CD4-positive, alpha-beta memory T cell (primary cell): ENCODE results near the gene EGFLAM. TPM values are rescaled to one million over a fixed set of nuclear protein-coding genes. Genes with fewer than 3 reads are reported as not detected.
A peak's percentile ranks its signal among the peaks of the same experiment; 100 is the strongest.
"Not testable (repeated sequence)": the region's sequence is repeated elsewhere in the genome, so short reads cannot be mapped to it uniquely, and the experiment has no call there.

Experiments
- CTCF ChIA-PET: fragments of 350-600 bp; sonication (Branson Sonifier 250); formaldehyde crosslinking; loops from one replicate; lab custom pipeline; 2021; ENCODE audit warnings: inconsistent platforms; ENCODE audit not compliant: partially characterized antibody; lab: Charles Lee
- POLR2A ChIA-PET: fragments of 350-600 bp; sonication (Branson Sonifier 250); formaldehyde crosslinking; loops from one replicate; lab custom pipeline; 2021; ENCODE audit not compliant: partially characterized antibody; lab: Charles Lee
- DNase-seq, 5 donors: peaks; one replicate each; pipeline versions ENCODE4 v3.0.0 to v3.0.0-alpha.2; 2020 to 2022; ENCODE audit warnings: mixed read lengths in 1 of 5
- H3K27ac ChIP-seq: one replicate; pipeline ENCODE4 v1.7.0; 2013; ENCODE audit warnings: low read depth, low read length
- H3K27me3 ChIP-seq: 2 replicates; pipeline ENCODE4 v1.7.0; 2013; ENCODE audit warnings: mild to moderate bottlenecking, low read length, moderate library complexity; ENCODE audit not compliant: insufficient read depth
- H3K36me3 ChIP-seq: 2 replicates; pipeline ENCODE4 v1.7.0; 2013; ENCODE audit warnings: mild to moderate bottlenecking, low read length, moderate library complexity; ENCODE audit not compliant: insufficient read depth
- H3K4me1 ChIP-seq: 2 replicates; pipeline ENCODE4 v1.7.0; 2013; ENCODE audit warnings: mild to moderate bottlenecking, low read length, moderate library complexity; ENCODE audit not compliant: insufficient read depth
- H3K4me3 ChIP-seq, 2 donors: one replicate each; pipeline ENCODE4 v1.7.0; 2013; ENCODE audit warnings: low read length in 2 of 2, mild to moderate bottlenecking in 1 of 2
- H3K9me3 ChIP-seq, 2 donors: one replicate each; pipeline ENCODE4 v1.7.0; 2013; ENCODE audit warnings: low read length in 2 of 2, control low read depth in 1 of 2; ENCODE audit not compliant: control insufficient read depth in 1 of 2
- H3K27ac Mint-ChIP-seq, 7 donors: one replicate each; pipeline ENCODE4 v1.8.0; 2020 to 2021; ENCODE audit warnings: mixed read lengths in 7 of 7, mild to moderate bottlenecking in 6 of 7, inconsistent platforms in 3 of 7, moderate library complexity in 3 of 7
- H3K27me3 Mint-ChIP-seq, 2 donors: one replicate each; pipeline ENCODE4 v1.8.0; 2020 to 2021; ENCODE audit warnings: mixed read lengths in 2 of 2
- H3K36me3 Mint-ChIP-seq, 2 donors: one replicate each; pipeline ENCODE4 v1.8.0; 2020 to 2021; ENCODE audit warnings: mixed read lengths in 2 of 2, inconsistent platforms in 1 of 2, mild to moderate bottlenecking in 1 of 2
- H3K4me1 Mint-ChIP-seq, 4 donors: one replicate each; pipeline ENCODE4 v1.8.0; 2020 to 2021; ENCODE audit warnings: mixed read lengths in 4 of 4, mild to moderate bottlenecking in 1 of 4
- H3K4me3 Mint-ChIP-seq, 8 donors: one replicate each; pipeline ENCODE4 v1.8.0; 2020 to 2021; ENCODE audit warnings: mixed read lengths in 8 of 8, mild to moderate bottlenecking in 7 of 8, moderate library complexity in 6 of 8, inconsistent platforms in 3 of 8
- H3K9me3 Mint-ChIP-seq, 8 donors: one replicate each; pipeline ENCODE4 v1.8.0; 2020 to 2021; ENCODE audit warnings: mixed read lengths in 8 of 8, mild to moderate bottlenecking in 5 of 8, inconsistent platforms in 3 of 8, moderate library complexity in 1 of 8
- intact Hi-C: fragments of 100-400 bp; cut with micrococcal nuclease; formaldehyde crosslinking; loops from one replicate; pipeline ENCODE4 v1.15.1; 2023
- polyA plus RNA-seq, 2 donors: library from polyadenylated mRNA; unstranded; fragments of 300-500 nt; fragmentation: Illumina TruSeq; gene quantifications; one replicate each; pipeline ENCODE4 v1.2.3, GENCODE V29; 2021
- total RNA-seq, 2 experiments: library from RNA; stranded (reverse); gene quantifications; one replicate each; pipeline ENCODE4 v1.2.3, GENCODE V29; 2021

The EGFLAM gene
- total and polyA plus RNA-seq, 4 experiments from 2014 or later = not detected

- Histone ChIP-seq H3K4me1 (no peaks in the 10 kb centered on the region), H3K4me3 (no peak overlapping the region), H3K27ac (no peak overlapping the region), H3K36me3 (no peaks in the 10 kb centered on the region), H3K9me3 (no peaks in the 10 kb centered on the region), H3K27me3 (no peaks in the 10 kb centered on the region)
- H3K27me3 Mint-ChIP-seq = peaks cover 4 to 12% of the 10 kb centered on the region in 2 donors
- H3K9me3 Mint-ChIP-seq = peaks cover 0 to 4% (median 2%) of the 10 kb centered on the region in 8 donors
- H3K4me3 Mint-ChIP-seq = no peak overlapping the region
- no peaks in the 10 kb centered on the region for H3K4me1 Mint-ChIP-seq
- H3K36me3 Mint-ChIP-seq = no peaks in the 10 kb centered on the region
- ChIA-PET CTCF (interaction anchor here (0.6 to 0.7 kb wide), 2 partner anchors 682 to 1045 kb away, joined by 3 read pairs; no protein-coding TSS in a partner anchor), POLR2A (no interaction called here)
- no peak overlapping the region for H3K27ac Mint-ChIP-seq
- intact Hi-C loops = no loop called here
- DNase-seq = no peak
Observed at GRCh38 chr5:38323645-38324295, 65.4 kb downstream of the EGFLAM start.

DNA sequence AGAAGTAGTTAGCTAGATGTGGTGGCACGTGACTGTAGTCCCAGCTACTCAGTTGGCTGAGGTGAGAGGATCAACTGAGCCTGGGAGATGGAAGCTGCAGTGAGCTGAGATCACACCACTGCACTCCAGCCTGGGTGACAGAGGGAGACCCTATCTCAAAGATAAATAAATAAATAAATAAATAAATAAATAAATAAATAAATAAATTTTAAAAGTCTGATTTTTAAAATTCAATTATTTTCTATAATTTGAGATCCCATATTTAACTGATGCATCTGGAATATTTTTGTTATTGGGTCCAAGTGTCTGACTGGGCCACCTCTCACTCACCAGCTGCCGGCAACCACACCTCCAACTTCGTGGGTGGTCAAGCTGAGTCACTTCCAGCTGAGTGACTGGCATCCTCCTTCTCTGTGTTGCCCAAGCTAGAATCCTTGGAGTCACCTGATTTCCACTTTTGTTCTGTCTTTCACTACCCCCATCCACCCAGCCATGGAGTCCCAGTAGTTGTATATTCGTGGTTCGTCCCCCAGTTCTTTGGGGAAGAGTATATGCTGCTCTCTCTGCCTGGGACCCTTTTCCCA is 70.9 kb downstream of the EGFLAM start:
- Mint-ChIP-seq H3K9me3 (peaks cover 0 to 15% (median 5%) of the 10 kb centered on the region in 8 donors), H3K4me3 (no peak overlapping the region), H3K27me3 (peaks cover 2 to 4% of the 10 kb centered on the region in 2 donors), H3K27ac (no peak overlapping the region), H3K36me3 (no peaks in the 10 kb centered on the region), H3K4me1 (no peaks in the 10 kb centered on the region)
- no peak overlapping the region for H3K4me3 ChIP-seq
- CTCF ChIA-PET = no interaction called here
- intact Hi-C loops = no loop called here
- DNase-seq = no peak
- H3K27ac ChIP-seq = no peak overlapping the region
- no peaks in the 10 kb centered on the region for H3K4me1 ChIP-seq
- H3K9me3 ChIP-seq = no peaks in the 10 kb centered on the region
- H3K27me3 ChIP-seq = no peaks in the 10 kb centered on the region
- H3K36me3 ChIP-seq = no peaks in the 10 kb centered on the region
- POLR2A ChIA-PET = no interaction called here

GRCh38 chr5:38330207-38330606 is 71.8 kb downstream of the EGFLAM start:
- Mint-ChIP-seq H3K27me3 (peaks cover 2% of the 10 kb centered on the region in 2 donors), H3K27ac (no peak overlapping the region), H3K36me3 (no peaks in the 10 kb centered on the region), H3K9me3 (peaks cover 0 to 15% (median 5%) of the 10 kb centered on the region in 8 donors), H3K4me3 (no peak overlapping the region), H3K4me1 (no peaks in the 10 kb centered on the region)
- intact Hi-C loops = no loop called here
- Histone ChIP-seq H3K9me3 (no peaks in the 10 kb centered on the region), H3K27ac (no peak overlapping the region), H3K4me3 (no peak overlapping the region), H3K36me3 (no peaks in the 10 kb centered on the region), H3K4me1 (no peaks in the 10 kb centered on the region), H3K27me3 (no peaks in the 10 kb centered on the region)
- ChIA-PET POLR2A (no interaction called here), CTCF (no interaction called here)
- DNase-seq = no peak

DNA sequence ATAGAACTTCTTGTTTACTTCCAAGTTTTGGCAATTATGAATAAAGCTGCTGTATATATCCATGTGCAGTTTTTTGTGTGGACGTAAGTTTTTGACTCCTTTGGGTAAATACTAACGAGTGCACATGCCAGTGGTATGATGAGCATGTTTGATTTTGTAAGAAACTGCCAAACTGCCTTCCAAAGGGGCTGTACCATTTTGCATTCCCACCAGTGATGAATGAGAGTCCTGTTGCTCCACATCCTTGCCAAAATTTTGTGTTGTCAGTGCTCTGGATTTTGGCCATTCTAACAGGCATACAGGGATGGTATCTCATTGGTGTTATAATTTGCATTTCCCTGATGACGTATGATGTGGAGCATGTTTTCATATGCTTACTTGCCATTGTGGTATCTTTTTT is 73.5 kb downstream of the EGFLAM start:
- Mint-ChIP-seq H3K36me3 (no peaks in the 10 kb centered on the region), H3K4me3 (no peak overlapping the region), H3K4me1 (no peaks in the 10 kb centered on the region), H3K27ac (no peak overlapping the region), H3K27me3 (peaks cover 2 to 3% of the 10 kb centered on the region in 2 donors), H3K9me3 (peaks cover 0 to 15% (median 5%) of the 10 kb centered on the region in 8 donors)
- Histone ChIP-seq H3K27me3 (no peaks in the 10 kb centered on the region), H3K9me3 (no peaks in the 10 kb centered on the region), H3K27ac (no peak overlapping the region), H3K4me3 (no peak overlapping the region), H3K36me3 (no peaks in the 10 kb centered on the region), H3K4me1 (no peaks in the 10 kb centered on the region)
- DNase-seq = no peak
- POLR2A ChIA-PET = no interaction called here
- CTCF ChIA-PET = no interaction called here
- intact Hi-C loops = no loop called here

DNA sequence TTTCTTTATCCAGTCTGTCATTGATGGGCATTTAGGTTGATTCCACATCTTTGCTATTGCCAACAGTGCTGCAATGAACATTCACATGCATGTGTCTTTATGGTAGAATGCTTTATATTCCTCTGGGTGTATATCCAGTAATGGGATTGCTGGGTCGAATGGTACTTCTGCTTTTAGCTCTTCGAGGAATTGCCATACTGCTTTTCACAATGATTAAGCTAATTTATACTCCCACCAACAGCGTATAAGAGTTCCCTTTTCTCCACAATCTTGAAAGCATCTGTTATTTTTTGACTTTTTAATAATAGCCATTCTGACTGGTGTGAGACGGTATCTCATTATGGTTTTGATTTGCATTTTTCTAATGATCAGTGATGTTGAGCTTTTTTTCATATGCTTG is 74.8 kb downstream of the EGFLAM start:
- CTCF ChIA-PET, H3K4me3 Mint-ChIP-seq: not testable (repeated sequence)

DNA sequence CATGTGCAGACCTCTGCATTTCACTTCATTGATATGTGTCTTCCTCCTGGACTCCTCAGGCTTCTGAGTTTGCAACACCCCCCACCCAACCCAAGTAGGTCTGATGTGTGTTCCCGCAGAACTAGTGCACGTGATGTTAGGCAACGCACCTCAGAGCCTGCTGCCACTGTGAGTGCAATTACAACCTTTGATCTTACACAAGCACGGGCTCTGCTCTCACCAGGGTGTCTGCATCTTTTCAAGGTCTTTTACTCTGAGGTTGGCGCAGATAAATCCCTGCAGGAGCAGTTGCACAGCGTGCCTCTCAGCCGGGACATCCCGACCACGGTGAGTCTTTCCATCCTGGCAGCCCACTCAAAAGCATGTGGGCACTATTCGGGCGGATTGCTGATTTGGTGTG is 80.1 kb downstream of the EGFLAM start:
- no peaks in the 10 kb centered on the region for H3K36me3 Mint-ChIP-seq
- Histone ChIP-seq H3K4me1 (no peaks in the 10 kb centered on the region), H3K36me3 (no peaks in the 10 kb centered on the region), H3K4me3 (no peak overlapping the region), H3K27ac (no peak overlapping the region), H3K27me3 (no peaks in the 10 kb centered on the region), H3K9me3 (no peaks in the 10 kb centered on the region)
- H3K27me3 Mint-ChIP-seq = peaks cover 3 to 12% of the 10 kb centered on the region in 2 donors
- H3K4me1 Mint-ChIP-seq = peaks cover 0 to 2% (median 0%) of the 10 kb centered on the region in 4 donors
- peaks cover 0 to 3% (median 0%) of the 10 kb centered on the region in 8 donors for H3K9me3 Mint-ChIP-seq
- H3K27ac Mint-ChIP-seq = no peak overlapping the region
- CTCF ChIA-PET = no interaction called here
- DNase-seq = no peak
- H3K4me3 Mint-ChIP-seq = no peak overlapping the region
- intact Hi-C loops = no loop called here
- POLR2A ChIA-PET = no interaction called here

More for the DNA sequence above, 74.8 kb downstream of the EGFLAM start:
- intact Hi-C loops, H3K27me3 ChIP-seq, H3K27ac ChIP-seq, H3K36me3 Mint-ChIP-seq, H3K4me3 ChIP-seq, H3K9me3 ChIP-seq, DNase-seq, H3K27me3 Mint-ChIP-seq, H3K36me3 ChIP-seq, H3K4me1 Mint-ChIP-seq, POLR2A ChIA-PET, H3K4me1 ChIP-seq: not testable (repeated sequence)
- Mint-ChIP-seq H3K27ac (peak overlapping the region in 1 of 7 donors; percentile 50), H3K9me3 (peaks cover 0 to 15% (median 5%) of the 10 kb centered on the region in 8 donors)

GRCh38 chr5:38339446-38339845 is 81.1 kb downstream of the EGFLAM start:
- Histone ChIP-seq H3K4me3 (no peak overlapping the region), H3K9me3 (no peaks in the 10 kb centered on the region), H3K27ac (no peak overlapping the region), H3K27me3 (no peaks in the 10 kb centered on the region), H3K36me3 (no peaks in the 10 kb centered on the region), H3K4me1 (no peaks in the 10 kb centered on the region)
- POLR2A ChIA-PET = no interaction called here
- Mint-ChIP-seq H3K4me3 (no peak overlapping the region), H3K36me3 (no peaks in the 10 kb centered on the region), H3K4me1 (peaks cover 0 to 2% (median 0%) of the 10 kb centered on the region in 4 donors), H3K27ac (no peak overlapping the region), H3K9me3 (no peaks in the 10 kb centered on the region), H3K27me3 (peaks cover 3 to 12% of the 10 kb centered on the region in 2 donors)
- DNase-seq = no peak
- CTCF ChIA-PET = no interaction called here
- intact Hi-C loops = no loop called here
